GM18951 (cell line): Measurements from ENCODE around the gene GLB1L3.
"Not testable (repeated sequence)": the region's sequence is repeated elsewhere in the genome, so short reads cannot be mapped to it uniquely, and the experiment has no call there.

ENCODE experiments used
- POLR2A ChIP-seq: IDR thresholded peaks from 4 replicates; pipeline ENCODE4 v1.6.1; 2011; ENCODE audit warnings: mild to moderate bottlenecking; ENCODE audit not compliant: insufficient read length, insufficient read depth; ENCODE audit errors: extremely low read depth
- in situ Hi-C: fragments of 300-500 bp; cut with MboI; formaldehyde crosslinking; loops from one replicate; pipeline ENCODE4 v1.12.0; 2022; ENCODE audit warnings: low sequenced_read_pairs, mixed read lengths, inconsistent platforms; ENCODE audit not compliant: unreplicated experiment

GLB1L3 gene

DNA sequence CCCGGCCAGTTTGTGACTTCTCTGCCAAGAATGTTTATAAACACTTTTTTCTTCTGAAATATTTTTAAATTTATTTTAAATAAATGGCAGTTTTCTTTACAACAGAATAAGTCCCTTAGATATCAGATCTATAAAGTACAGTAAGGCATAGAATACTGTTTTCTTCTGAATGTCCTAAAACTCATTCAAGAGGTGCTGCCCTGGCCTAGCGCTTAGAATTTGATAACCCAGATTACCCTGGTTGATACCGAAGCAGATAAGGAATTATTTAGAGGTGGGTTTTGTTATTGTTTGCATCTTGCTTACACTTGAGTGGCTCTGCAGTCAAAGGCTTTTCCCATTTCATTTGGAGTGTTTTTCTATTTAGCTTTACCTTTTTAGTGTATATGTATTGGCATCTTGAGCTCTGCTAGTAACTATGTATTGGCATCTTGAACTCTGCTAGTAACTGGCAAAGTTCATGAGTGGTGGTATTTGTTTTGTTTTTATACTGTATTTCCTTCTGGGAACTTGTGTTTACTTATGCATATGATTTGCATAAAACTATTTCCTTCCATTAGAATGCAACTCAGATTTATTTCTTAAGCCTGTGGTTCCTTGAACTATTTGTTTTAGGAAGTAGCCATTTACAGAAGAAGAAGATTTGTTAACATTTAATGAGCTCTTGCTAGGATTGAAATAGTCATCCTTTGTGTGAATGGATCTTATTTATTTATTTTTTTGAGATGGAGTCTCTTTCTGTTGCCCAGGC is 21.6 kb upstream of the GLB1L3 start:
- in situ Hi-C loops = no loop called here
- no peak for TF ChIP-seq POLR2A

DNA sequence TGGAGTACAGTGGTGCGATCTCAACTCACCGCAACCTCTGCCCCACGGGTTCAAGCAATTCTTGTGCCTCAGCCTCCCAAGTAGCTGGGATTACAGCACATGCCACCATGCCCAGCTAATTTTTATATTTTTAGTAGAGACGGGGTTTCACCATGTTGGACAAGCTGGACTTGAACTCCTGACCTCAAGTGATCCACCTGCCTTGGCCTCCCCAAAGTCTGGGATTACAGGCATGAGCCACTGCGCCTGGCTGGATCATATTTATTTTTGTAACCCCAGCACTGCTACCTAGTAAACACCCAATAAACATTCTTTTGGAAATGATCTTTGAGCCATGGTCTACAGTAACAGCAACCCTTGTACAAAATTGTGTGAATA is 21.0 kb upstream of the GLB1L3 start:
- in situ Hi-C loops = not testable (repeated sequence)

DNA sequence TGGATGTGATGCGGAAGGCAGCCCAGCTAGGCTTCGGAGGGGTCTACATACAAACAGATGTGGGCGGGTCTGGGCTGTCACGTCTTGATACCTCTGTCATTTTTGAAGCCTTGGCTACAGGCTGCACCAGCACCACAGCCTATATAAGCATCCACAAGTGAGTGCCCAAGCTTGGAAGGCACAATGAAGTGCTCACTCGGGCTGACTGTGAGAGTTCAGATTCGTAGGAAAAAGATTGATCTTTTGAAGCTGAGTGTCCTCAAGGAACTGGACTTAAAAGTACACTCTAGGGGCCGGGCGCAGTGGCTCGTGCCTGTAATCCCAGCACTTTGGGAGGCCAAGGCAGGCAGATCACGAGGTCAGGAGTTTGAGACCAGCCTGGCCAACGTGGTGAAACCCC is 19.1 kb upstream of the GLB1L3 start:
- no peak for TF ChIP-seq POLR2A
- in situ Hi-C loops = no loop called here

DNA sequence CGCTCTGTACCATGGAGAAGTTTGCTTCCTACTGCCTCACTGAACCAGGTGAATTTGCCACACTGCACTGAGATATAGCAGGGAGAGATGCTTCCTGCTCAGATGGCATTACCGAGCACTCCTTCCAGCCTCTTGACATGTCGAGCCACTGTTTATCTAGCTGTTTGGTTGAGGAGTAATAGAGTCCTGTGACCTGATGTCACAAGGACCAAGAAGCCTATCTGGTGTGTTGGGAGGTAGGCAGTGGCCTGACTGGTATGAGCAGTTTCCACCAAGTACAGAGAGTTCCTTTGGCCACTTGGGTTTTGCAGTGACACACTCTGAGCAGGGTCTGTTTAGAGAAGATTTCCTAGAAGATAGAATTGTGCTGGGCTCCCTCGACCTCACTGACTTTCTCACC is 17.6 kb upstream of the GLB1L3 start:
- TF ChIP-seq POLR2A = no peak
- in situ Hi-C loops = no loop called here

DNA sequence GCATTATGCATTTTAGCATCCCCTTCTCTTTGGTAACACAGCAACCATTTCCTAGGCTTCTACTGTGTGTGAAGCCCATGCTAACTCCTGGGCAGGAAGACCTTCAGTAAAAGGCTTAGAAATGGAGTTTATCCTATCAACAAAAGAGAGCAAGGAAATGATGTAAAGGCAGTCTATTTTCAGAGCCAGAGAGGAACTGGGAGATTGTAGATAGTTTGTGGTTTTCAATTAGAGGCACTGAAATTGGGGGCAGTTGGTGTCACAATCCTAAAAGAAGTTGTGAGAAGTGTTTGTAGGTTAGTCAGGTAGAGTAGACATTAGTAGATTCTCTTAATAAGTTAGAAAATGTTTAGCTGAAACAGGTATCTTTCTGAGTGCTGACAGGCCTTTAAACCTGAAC is 15.7 kb upstream of the GLB1L3 start:
- in situ Hi-C loops = no loop called here
- no peak for TF ChIP-seq POLR2A

DNA sequence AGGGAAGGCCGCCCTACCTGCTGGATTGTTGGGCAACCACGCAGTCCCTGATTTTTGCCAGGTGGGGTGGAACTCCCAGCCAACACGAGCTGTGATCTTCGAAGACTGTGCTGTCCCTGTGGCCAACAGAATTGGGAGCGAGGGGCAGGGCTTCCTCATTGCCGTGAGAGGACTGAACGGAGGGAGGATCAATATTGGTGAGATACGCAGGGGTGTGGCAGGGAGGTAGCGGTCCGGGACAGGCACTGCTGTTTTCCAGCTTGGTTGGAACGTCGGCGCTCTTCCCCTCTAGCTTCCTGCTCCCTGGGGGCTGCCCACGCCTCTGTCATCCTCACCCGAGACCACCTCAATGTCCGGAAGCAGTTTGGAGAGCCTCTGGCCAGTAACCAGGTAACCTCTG is 15.2 kb upstream of the GLB1L3 start:
- in situ Hi-C loops = no loop called here
- TF ChIP-seq POLR2A = no peak

DNA sequence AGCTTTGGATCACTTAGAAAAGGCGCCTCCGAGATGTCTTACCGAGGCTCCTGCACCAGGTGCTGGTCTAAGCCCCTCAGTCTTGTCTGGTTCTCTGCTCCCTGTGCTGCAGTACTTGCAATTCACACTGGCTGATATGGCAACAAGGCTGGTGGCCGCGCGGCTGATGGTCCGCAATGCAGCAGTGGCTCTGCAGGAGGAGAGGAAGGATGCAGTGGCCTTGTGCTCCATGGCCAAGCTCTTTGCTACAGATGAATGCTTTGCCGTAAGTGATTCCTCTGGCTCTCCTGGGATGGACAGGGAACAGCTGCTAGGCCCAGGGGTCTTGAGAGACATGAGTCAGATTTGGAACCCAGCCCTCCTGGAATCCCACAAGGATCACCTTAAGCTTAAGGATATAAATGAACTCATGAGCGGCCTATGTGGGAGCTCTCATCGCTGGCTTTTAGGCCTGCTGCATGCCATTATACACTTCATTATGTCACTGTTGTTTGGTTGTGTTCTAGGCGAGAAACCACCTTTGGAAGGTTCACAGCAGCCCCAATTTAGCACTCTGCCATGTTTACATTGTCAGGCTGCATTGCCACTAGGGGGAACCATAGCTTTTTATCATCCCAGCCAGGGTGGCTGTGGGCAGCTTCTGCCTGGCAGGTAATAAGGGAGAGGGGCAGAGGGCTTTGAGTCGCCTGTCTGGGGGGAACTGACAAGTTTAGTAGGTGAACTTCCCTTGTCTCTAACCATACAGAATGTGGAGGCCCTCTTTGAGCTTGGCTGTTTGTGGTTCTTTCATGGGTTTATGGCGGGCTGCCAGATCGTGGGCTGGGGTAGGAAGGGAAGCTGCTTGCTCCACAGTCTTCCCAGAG is 14.3 kb upstream of the GLB1L3 start:
- TF ChIP-seq POLR2A = no peak
- in situ Hi-C loops = no loop called here

DNA sequence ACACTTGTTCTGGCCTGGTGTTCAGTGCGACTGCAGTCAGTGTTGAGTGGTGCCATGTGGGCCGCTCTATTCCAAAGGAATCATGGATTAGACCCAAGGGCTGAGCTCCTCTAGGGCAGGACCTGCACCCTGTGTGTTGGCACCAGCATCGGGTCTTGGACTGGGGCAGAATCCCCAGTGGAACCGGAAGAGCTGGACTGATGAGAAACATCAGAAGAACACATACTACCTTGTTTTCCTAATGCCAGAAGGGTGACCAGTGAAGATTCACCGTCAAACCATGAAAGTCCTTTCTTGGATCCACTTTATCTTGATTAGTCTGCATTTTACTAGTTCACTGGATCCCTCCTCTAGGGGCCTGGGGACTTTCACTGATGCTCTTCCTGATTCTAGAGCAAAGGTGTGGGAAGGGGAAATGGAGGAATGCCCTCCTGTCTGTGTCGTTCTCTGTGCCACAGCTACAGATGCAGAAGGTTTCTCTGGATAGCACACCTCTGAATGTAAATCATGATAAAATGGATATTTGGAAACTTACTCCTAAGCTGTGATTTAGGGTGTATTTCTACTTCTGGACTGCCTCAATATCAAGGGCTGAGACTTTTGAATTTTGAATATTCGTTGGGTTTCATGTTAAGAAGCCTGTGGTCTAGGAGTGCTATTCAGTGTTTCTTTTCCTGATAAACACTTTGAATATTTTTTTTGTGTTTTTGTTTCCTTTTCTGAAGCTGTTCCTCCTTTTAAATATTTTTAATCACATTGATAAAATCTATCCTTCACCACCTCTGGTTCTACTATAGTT is 11.0 kb upstream of the GLB1L3 start:
- in situ Hi-C loops = no loop called here
- TF ChIP-seq POLR2A = no peak

DNA sequence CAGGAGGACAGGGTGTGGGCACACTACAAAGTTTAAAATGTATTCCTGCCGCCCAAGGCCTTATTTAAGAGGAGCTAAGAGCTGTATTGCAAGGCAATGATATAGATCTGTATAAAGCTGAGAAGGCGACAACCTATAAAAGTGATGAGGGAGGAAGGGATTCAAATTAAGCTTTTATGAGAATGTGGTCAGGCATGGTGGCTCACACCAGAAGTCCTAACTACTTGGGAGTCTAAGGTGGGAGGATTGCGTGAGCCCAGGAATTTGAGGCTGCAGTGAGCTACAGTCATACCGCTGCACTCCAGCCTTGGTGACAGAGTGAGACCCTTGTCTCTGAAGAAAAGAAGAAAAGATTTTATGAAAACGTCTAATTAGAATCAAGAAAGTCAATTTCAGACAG is 9.7 kb upstream of the GLB1L3 start:
- TF ChIP-seq POLR2A = no peak

DNA sequence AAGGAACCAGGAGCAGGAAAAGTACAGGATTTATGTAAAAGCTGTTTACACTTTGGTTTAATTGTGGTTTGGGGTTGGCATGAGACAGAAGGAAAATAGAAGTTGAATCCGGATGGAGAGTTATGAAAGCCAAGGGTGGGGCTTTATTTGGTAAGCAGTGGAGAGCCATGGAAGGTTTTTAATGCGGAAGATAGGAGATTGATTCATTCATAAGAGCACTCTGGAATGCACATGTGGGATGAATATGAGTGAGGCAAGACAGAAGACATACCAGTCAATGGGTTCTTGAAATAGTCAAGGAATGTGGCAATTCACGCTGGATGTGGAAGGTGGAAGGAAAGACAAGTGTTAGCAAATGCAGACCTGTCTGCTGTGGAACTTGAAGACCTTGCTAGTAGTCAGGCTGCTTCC is 9.3 kb upstream of the GLB1L3 start:
- in situ Hi-C loops = no loop called here
- no peak for TF ChIP-seq POLR2A

More for the DNA sequence above, 9.7 kb upstream of the GLB1L3 start:
- in situ Hi-C loops = no loop called here

DNA sequence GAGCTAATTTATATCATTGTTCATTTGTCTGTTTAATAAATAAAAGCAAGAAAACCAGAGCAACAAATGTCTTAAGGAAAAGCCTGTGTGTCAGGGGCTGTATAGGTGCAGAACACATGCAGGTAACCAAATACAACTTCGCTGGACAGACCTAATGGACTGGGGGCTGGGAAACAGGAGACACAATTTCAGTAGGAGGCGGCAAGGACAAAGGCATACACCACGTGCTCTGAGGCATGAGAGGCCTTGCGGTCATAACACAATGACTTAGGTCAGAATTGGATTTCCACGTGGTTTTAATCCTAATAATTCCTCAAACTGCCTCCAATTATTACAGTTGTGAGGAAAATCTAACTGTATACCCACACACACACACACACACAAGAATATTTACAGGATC is 8.7 kb upstream of the GLB1L3 start:
- no peak for TF ChIP-seq POLR2A
- in situ Hi-C loops = no loop called here

DNA sequence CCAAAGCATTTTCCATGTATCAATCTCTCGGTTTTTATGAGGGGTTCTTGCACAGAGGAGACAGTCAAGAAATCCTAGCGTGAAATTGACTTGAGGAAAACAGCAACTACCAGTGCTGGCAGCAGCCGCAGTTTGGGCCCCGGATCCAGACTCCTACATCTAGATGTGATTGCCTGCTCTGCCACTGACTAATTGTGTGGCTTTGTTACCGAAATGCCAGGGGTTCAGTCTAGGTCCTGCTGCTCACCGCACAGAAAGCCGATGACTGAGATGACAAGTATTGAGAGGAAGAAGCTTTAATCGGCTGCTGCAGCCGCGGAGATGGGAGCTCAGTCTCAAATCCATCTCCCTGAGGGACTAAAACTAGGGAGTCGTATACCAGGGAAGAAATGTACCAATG is 8.2 kb upstream of the GLB1L3 start:
- in situ Hi-C loops = no loop called here
- no peak for TF ChIP-seq POLR2A

DNA sequence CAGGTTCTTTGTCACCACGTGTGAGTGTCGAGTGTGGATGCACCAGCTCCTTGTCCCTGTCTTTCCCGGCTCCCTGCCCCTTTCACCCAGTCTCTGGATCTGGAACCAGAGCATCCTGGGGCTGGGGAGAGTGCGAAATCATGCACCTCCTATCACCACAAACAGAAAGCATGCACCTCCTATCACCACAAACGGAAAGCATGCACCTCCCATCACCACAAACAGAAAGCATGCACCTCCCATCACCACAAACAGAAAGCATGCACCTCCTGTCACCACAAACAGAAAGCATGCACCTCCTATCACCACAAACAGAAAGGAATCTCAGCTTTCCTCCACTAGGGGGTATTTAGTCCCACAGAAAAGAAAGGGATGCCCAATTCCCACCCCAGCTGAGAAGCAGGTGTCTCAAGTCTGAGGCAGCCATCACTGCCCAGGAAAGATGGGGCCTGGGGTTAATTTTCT is 5.9 kb upstream of the GLB1L3 start:
- in situ Hi-C loops = no loop called here
- no peak for TF ChIP-seq POLR2A

DNA sequence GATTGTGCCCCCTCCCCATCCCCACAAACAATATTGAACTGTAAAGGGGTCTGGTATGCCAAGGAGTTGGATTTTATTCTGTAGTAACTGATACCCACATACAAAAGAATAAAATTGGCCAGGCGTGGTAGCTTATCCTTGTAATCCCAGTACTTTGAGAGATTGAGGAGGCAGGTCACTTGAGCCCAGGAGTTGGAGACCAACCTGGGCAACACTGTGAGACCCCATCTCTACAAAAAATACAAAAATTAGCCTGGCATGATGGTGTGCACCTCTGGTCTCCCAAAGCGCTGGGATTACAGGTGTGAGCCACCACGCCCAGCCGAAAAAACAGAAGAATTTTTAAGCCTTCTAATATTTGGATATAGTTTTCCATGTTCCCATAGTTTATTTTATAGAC is 4.2 kb upstream of the GLB1L3 start:
- TF ChIP-seq POLR2A = no peak
- in situ Hi-C loops = no loop called here
